ENCODE data around the gene MYH6.

GRCh38 chr14:23373041-23373440 is 35.0 kb downstream of the MYH6 start:
- no peak for TF ChIP-seq CTCF (IDR thresholded peaks at IDR 0.05)
- no peak for TF ChIP-seq POLR2A (IDR thresholded peaks at IDR 0.05)

Data from body of pancreas (tissue), 4 donors.